Left ventricle myocardium inferior (tissue), 1 donor: ENCODE data around the gene NCKIPSD. TPM values are rescaled to one million over a fixed set of nuclear protein-coding genes. Genes with fewer than 3 reads are reported as not detected.

Experiments used
- DNase-seq: peaks from one replicate; pipeline ENCODE4 v3.0.0-alpha.2; 2020
- H3K27ac ChIP-seq: fragments of 200-600 bp; replicated peaks from 2 replicates; pipeline ENCODE4 v1.8.0; 2021
- H3K27me3 ChIP-seq: fragments of 200-600 bp; 2 replicates; pipeline ENCODE4 v1.8.0; 2021; ENCODE audit warnings: low read depth
- H3K36me3 ChIP-seq: fragments of 200-600 bp; 2 replicates; pipeline ENCODE4 v1.8.0; 2021
- H3K4me1 ChIP-seq: fragments of 200-600 bp; 2 replicates; pipeline ENCODE4 v1.8.0; 2021
- H3K4me3 ChIP-seq: fragments of 200-600 bp; 2 replicates; pipeline ENCODE4 v1.8.0; 2021; ENCODE audit warnings: mild to moderate bottlenecking, moderate library complexity
- H3K9me3 ChIP-seq: fragments of 200-600 bp; replicated peaks from 2 replicates; pipeline ENCODE4 v1.8.0; 2021
- CTCF ChIP-seq: fragments of 200-600 bp; IDR thresholded peaks from 2 replicates; pipeline ENCODE4 v1.8.0; 2021; ENCODE audit warnings: antibody characterized with exemption, mild to moderate bottlenecking, borderline replicate concordance
- intact Hi-C: fragments of 100-400 bp; cut with micrococcal nuclease; formaldehyde crosslinking; loops from one replicate; pipeline ENCODE4 v1.11.0; 2022
- microRNA-seq: library from miRNA; unstranded; fragments of <30 nt; microRNA quantifications from one replicate; pipeline ENCODE4 v1.2.0, GENCODE V29; 2020
- total RNA-seq: library from RNA; stranded (reverse); fragmentation: NEBNext Ultra II Directional; extraction: Animal tissue kit (Norgen Biotek cat#: 25700); gene quantifications from one replicate; pipeline ENCODE4 v1.2.1, GENCODE V29; 2021
- donor health status: DM: no; HTN: yes; CAD: no; lungs with severe emphysema.

Gene NCKIPSD
- total RNA-seq, 1 donor from 2014 or later = 17.0 TPM

GRCh38 chr3:48628277-48629017 is 57.3 kb downstream of the NCKIPSD start:
- no peaks in the 10 kb centered on the region for H3K9me3 ChIP-seq
- no peaks in the 10 kb centered on the region for H3K27me3 ChIP-seq
- H3K4me3 ChIP-seq = no peak overlapping the region
- intact Hi-C loops = no loop called here
- TF ChIP-seq CTCF = no peak
- no peak overlapping the region for H3K27ac ChIP-seq
- H3K4me1 ChIP-seq = no peaks in the 10 kb centered on the region
- DNase-seq = no peak
- peaks cover 81% of the 10 kb centered on the region for H3K36me3 ChIP-seq

- intact Hi-C loops = no loop called here
- peaks cover 56% of the 10 kb centered on the region for H3K36me3 ChIP-seq
- H3K4me3 ChIP-seq = no peak overlapping the region
- no peak for TF ChIP-seq CTCF
- DNase-seq = no peak
- H3K27ac ChIP-seq = no peak overlapping the region
- H3K27me3 ChIP-seq = no peaks in the 10 kb centered on the region
- no peaks in the 10 kb centered on the region for H3K4me1 ChIP-seq
- H3K9me3 ChIP-seq = no peaks in the 10 kb centered on the region
These were observed 60.1 kb downstream of the NCKIPSD start for GRCh38 chr3:48625600-48625999.

GRCh38 chr3:48624767-48625166 is 60.9 kb downstream of the NCKIPSD start:
- H3K27me3 ChIP-seq = no peaks in the 10 kb centered on the region

GRCh38 chr3:48623851-48624547 is 61.7 kb downstream of the NCKIPSD start:
- Histone ChIP-seq H3K9me3 (no peaks in the 10 kb centered on the region), H3K27me3 (no peaks in the 10 kb centered on the region), H3K27ac (no peak overlapping the region), H3K36me3 (peaks cover 42% of the 10 kb centered on the region), H3K4me3 (no peak overlapping the region), H3K4me1 (no peaks in the 10 kb centered on the region)
- no peak for TF ChIP-seq CTCF
- intact Hi-C loops = no loop called here
- no peak for DNase-seq

More at GRCh38 chr3:48624767-48625166, 60.9 kb downstream of the NCKIPSD start:
- Histone ChIP-seq H3K9me3 (no peaks in the 10 kb centered on the region), H3K4me3 (no peak overlapping the region), H3K4me1 (no peaks in the 10 kb centered on the region), H3K27ac (no peak overlapping the region), H3K36me3 (peaks cover 47% of the 10 kb centered on the region)
- intact Hi-C loops = no loop called here
- no peak for TF ChIP-seq CTCF
- no peak for DNase-seq

Small RNA genes lying within 50 kb of the gene (microRNA-seq; reads per million reads assigned to microRNA genes)
- not detected for gene MIR4793

Other genes with a start within 250 kb of the NCKIPSD start
- 13.9 TPM for gene CCDC51, start 245.8 kb downstream of the NCKIPSD start, total RNA-seq
- 258 TPM for gene TMA7, start 245.7 kb downstream of the NCKIPSD start, total RNA-seq
- gene ATRIP, start 239.2 kb downstream of the NCKIPSD start, total RNA-seq = 4.3 TPM
- gene SHISA5, start 181.7 kb downstream of the NCKIPSD start, total RNA-seq = 47.3 TPM
- gene PFKFB4, start 129.1 kb downstream of the NCKIPSD start, total RNA-seq = 1.5 TPM
- 0.19 TPM for gene UCN2, start 122.1 kb downstream of the NCKIPSD start, total RNA-seq
- gene COL7A1, start 90.6 kb downstream of the NCKIPSD start, total RNA-seq = 24.4 TPM
- 1,000 TPM for gene UQCRC1, start 76.3 kb downstream of the NCKIPSD start, total RNA-seq
- not detected for gene TMEM89, start 64.1 kb downstream of the NCKIPSD start, total RNA-seq
- 12.9 TPM for gene SLC26A6, start 50.5 kb downstream of the NCKIPSD start, total RNA-seq
- 0.14 TPM for gene CELSR3, start 23.0 kb downstream of the NCKIPSD start, total RNA-seq
- gene IP6K2, start 31.3 kb upstream of the NCKIPSD start, total RNA-seq = 23.5 TPM
- 52.2 TPM for gene PRKAR2A, start 162.0 kb upstream of the NCKIPSD start, total RNA-seq
- gene SLC25A20, start 213.0 kb upstream of the NCKIPSD start, total RNA-seq = 94.1 TPM
- gene ARIH2, start 232.9 kb upstream of the NCKIPSD start, total RNA-seq = 180 TPM